NCI-H2081 (cell line): ENCODE measurements around the gene TPRN.

ENCODE experiments used
- DNase-seq, 2 experiments: peaks; one replicate each; lab custom pipeline; 2025; lab: John Stamatoyannopoulos, UW

The TPRN gene

DNA sequence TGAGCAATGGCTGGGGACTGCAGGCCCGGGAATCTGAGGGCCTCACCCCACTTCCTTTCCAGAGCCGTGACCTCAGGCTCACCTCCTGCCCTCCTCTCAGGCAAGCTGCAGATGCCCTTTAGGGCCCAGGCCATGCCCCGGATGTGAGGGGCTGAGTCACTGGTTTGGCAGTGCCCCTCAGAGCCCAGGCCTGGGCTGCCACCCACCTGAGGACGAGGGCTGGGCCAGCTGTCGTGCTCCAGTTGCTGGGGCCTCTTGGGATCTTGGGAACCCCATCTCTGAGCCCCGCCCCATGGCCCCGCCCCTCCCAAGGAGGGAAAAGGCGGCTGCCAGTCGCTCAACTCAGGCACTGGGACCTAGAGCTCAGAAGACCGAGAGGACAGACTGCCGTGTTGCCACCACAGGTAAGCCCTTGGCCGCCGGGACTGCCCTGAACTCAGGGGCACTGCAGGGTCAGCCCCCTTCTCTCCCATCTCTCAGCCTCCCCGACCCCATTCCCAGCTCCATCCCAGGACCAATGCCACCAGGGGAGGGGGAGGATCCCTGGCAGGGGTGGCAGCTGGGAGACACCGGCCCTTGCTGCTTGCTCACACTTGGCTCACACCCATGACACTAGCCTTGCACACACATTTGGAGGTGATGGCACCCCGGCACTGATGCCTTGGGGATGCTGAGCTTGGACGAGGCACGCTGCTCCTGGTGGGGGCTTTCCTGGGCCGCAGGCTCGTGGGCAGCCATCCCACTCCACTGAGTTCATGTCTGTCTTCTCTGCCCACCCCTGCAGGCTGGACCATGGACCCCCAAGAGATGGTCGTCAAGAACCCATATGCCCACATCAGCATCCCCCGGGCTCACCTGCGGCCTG, 24.5 kb upstream of the TPRN start, which contains the start of gene CYSRT1:
CYSRT1 (plus strand) TSS at position 345 of the 865 bp plus-strand sequence; CDS start at position 793, 448 bp downstream.
- no peak for DNase-seq

DNA sequence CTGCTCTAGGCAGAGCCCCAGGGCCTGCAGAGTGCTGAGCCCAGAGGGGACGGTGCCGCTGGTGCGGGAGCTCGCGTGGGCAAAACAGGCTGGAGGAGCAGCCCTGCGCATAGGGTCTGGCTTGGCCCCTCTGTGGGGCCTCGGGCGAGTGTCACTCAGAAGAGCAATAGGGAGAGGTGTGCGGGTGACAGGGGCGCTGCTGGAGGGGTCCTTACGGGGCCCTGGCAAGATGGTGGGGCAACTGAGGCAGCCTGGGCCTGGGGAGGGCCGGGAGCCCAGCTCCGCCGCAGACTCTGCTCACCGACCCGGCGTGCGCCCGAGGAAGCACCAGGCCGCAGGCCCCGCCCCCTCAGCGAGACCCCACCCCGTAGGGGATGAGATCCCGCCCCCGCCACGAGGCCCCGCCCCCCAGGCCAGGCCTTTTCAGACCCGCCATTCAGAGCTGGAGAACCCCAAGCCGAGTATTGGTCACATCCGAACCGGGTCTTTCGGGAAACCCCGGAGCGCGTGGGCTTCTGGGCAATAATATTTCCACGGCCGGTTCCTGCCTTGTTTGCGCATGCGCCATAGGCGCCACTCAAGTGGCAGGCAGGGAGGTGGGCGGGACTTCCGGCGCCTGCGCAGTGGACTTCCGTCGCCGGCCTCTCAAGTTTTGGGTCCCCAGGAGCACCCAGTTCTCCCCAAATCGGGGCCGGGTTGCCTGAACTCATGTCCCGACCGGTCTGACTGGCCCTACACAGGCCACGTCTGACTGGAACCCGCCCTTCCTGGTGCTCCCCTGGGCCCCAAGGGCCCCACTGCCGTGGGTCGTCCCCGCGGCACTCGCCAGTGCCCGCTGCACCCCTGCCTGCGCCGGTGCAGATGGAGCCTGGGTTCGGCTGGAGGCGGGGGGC, 22.8 kb upstream of the TPRN start:
- peak; percentile 96 to 97 for DNase-seq

DNA sequence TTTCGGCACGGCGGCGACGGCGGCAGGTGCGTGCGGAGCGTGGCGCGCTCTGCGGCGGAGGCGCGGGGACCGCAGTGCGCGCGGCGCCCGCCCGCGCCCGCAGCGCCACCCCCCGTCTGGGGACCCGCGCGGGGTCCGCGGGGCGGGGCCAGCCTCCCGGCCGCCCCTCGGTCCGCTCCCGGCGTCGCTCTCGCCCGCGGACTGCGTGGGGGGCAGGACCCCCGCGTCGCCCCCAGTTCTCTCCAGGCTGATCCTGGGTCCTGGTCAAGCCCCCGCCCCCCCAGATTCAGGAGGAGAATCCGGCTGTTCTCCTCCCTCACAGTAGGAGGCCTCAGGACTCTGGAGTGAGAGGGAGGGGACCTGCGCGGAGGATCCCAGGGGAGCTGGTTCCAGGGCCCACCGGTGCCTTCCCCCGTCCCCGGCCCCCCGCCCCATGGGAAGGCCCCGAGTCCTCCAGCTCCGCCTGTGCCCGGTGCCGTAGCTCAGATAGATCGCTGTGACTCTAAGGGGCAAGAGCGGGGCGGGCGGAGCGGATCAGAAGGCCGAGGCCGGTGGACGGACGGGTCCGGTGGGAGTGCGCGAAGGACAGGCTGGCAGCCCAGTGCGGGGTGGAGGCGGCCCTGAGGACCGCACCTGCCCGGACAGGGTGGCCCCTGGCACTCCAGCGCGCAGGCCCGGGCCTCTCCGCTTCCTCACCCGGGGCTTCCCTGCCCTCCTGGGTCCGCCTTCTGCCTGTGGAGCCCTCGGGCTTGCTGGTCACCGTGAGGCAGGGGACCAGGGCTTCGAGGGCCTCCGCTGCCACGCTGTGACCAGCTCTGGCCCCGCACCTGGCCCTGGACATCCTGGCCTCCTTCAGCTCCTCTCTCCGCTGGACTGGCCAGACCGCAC, 21.9 kb upstream of the TPRN start, which contains the start of gene RNF208:
RNF208 (minus strand) TSS at position 51 of the 888 bp plus-strand sequence. CDS start 1,028 bp downstream, outside the sequence.
- DNase-seq, result peak in 1 of 2 experiments; percentile 18

DNA sequence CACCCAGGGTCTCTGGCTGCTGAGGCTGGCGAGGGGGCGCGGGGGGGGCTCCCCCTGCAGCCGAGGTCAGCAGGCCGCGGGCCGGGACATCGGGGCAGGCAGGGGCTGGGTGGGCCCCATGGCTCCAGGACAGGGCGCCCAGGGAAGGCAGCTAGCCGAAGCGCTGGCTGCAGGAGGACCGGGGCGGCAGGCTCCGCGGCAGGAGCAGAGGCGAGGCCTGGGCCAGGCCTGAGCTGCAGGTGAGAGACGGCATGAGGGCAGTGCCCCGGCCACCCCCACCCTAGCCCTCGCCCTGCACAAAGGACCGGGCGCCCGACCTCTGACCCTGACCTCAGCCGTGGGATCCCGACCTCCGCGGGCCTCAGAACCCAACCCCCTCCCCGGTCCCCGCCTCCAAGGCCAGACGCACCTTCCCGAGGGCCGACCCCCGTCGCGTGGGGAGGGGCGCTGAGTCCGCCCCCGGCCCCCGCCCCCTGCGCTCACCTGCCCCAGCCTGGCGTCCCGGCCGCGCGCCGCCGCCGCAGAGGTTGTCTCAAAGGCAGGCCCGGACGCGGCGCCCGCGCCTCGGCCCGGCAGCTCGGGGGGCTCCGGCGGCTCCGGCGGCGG, 21.1 kb upstream of the TPRN start:
- no peak for DNase-seq

DNA sequence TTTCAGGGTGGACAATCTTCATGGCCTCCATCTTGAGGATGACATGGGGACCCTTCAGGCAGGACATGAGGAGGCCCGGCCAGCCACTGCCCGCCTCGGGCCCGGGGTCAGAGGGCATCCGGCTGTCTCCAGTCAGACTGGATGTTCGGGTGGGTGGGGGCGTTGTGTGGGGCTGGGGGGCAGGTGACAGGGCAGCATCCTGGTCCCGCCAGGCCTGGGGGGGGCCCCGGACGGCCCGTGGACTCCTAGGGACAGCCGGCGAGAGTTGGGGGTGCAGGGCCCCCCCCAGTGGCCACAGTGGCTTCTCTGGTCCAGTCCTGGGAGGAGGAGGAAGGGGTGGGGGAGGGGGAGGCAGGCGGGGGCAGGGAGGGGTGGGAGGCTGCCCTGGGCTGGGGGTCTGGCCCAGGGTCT, 20.6 kb upstream of the TPRN start:
- no peak for DNase-seq

DNA sequence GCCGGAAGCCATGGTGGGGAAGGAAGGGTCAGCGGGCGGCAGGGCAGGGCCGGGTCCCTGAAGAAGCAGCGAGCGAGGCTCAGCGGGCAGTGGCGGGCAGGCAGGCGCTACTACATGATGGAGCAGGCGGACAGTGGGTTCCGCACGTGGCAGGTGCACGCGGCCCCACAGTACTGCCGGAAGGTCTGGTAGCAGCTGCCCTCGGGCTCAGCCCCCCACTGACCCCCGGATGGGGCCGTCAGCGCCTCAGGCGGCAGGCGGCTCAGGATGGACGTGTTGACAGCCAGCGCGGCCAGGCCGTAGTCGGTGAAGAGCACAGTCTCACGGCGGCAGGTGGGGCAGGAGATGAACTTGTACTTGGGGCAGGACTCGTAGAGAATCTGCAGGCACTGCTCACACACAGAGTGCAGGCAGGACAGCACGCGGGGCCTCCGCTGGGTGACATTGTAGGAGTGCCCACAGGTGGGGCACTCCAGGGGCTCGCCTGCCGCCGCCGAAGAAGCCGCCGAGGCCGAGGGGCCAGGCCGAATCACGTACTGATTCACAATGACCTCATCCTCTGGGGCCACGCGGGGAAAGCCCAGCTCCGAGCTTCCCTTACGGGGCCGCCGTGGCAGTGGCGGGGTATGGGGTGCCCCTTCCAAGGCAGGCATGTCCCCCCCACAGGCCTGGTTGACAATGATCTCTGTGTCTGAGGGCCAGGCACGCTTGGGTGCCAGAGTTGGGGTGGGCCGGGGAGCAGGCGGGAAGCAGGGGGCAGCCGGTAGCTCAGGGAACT, 20.0 kb upstream of the TPRN start:
- no peak for DNase-seq

DNA sequence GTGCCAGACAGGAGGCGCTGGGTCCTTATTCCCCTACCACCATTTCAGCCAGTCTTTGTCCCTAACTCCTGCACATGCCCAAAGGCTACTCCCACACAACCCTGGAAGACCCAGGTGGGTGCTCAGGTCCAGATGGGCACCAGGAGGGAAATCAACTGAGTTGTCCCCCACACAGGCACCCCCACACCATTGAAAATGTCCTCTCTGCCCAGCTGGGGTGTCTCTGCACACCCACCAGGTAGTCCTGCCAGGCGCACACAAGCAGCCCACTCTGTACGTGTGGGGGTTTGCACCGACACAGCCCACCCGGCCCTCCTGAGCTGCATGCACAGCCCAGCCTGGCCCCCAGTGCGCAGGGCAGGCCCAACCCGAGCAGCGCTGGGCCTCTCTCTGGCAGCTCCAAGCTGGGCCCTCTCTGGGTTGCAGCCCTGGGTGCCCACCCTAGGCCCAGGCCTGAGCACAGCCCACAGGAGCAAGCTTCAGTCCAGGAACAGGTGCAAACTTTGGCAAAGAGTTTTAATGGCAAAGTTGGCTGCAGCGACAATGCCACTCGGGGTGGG, 19.3 kb upstream of the TPRN start:
- DNase-seq, result no peak

DNA sequence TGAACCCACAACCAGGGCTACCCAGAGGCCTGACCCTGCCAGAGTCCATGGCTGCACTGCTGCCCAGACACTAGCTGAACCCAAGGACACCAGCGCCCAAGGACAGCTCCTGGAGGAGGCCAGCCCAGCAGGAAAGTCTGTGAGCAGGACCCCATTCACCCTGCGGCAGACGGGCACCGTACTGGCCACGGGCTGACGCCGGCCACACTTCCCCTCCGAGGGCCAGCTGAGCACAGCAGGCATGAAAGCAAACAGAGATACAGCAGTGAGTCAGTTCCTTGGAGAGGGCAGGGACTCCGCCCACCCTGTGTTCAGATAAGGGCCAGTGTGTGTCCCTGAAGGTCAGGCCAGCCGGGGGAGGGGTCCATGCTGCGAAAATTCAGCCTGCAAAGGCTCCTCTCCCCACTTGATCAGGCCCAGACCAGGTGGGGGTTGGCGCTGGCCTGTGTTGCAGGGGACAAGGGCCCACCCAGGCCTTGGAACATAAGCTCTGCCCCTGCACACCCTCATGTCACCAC, 18.3 kb upstream of the TPRN start:
- DNase-seq, result no peak

DNA sequence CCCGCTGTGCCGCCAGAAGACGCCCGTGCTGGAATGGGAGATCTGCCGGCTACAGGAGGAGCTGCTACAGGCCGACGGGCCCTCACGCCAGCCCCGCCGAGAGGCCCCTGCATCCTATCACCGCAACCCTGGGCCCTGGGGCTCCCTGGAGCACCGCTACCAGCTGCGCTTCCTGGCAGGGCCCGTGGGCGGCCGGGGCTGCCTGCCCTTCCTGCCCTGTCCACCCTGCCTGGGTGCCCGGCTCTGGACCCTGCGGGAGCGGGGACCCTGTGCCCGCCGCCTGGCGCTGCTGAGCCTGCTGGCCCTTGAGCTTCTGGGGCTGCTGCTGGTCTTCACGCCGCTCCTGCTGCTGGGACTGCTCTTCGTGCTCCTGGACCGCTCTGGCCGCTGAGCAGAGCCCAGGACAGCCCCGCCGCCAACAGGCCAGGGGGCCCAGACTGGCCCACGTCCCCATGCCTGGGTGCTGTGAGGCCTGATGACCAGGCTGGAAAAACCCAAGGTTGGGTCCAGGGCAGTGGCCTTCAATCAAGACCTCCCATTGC, 17.7 kb upstream of the TPRN start:
- no peak for DNase-seq

DNA sequence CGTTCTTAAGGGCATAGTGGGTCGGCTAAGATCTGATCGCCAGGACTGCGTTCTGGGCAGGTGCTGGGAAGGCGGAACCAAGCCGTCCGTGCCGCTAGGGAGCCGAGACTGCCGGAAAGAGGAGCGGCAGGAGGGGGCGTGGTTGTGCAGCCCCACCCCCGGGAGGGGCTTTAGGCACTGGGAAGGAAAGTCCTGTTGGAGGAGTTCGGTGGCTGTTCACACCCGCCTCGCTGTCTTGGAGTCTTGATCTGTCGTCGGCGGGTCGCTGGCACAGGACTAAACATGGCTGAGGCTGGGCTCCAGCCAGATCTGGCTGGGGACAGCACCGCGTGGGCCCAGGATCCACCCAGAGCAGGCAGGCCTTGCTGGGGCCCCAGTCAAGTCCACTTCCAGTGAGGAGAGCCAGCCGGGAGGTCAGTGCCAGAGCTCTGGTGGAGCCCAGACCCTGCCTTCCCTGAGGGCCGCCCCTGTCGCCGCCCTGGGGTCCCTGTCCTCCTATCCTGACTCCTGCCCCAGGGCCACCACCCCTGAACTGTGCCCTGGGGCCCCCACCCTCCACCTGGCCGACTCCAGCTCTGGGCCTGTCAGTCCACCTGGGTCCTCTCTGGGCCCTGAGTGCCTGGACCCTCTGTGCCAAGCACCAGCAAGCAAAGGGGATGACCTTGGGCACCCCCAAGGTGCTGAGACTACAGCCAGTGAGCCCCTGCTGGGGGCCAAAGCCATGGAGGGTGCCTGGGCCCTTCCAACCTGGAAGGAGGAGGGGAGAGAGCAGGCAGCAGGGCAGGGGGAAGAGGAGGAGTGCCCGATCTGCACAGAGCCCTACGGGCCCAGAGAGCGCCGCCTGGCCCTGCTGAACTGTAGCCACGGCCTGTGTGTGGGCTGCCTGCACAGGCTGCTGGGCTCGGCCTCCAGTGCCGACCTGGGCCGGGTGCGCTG, 17.0 kb upstream of the TPRN start:
- DNase-seq, result peak; percentile 52 to 63

DNA sequence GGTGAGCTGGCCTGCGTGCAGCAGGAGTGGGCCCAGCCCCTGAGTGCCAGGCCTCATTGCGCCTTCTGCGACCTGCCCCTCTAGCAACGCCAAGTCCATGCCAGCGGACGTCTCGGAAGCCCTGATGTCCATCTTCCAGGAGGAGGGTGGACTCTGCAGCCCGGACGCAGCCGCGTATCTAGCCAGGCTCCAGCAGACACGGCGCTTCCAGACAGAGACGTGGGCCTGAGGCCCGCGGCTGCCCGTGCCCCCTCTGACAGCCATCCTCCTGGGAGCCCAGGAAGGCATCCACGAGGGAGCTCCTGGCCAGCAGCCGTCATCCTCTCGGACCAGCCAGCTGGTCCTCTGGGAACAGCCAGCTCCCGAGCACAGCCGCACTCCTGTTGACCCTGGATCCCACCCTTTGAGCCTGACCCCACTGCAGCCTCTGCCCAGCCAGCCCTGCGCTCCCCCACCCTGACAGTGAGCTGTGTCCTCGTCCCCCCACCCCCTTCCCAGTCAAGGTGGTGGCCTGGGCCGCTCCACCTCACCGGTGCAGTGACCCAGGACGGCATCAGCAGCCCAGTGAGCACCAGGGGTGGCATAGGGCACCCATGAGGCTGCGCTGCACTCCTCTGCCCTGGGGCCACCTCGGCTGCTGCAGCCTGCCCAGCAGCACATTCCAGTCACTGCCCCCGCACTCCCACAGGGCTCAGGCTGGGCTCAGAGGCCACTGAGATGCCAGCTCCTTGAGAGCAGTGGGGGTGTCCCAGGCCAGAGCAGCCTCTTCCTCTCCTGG, 15.8 kb upstream of the TPRN start:
- no peak for DNase-seq

DNA sequence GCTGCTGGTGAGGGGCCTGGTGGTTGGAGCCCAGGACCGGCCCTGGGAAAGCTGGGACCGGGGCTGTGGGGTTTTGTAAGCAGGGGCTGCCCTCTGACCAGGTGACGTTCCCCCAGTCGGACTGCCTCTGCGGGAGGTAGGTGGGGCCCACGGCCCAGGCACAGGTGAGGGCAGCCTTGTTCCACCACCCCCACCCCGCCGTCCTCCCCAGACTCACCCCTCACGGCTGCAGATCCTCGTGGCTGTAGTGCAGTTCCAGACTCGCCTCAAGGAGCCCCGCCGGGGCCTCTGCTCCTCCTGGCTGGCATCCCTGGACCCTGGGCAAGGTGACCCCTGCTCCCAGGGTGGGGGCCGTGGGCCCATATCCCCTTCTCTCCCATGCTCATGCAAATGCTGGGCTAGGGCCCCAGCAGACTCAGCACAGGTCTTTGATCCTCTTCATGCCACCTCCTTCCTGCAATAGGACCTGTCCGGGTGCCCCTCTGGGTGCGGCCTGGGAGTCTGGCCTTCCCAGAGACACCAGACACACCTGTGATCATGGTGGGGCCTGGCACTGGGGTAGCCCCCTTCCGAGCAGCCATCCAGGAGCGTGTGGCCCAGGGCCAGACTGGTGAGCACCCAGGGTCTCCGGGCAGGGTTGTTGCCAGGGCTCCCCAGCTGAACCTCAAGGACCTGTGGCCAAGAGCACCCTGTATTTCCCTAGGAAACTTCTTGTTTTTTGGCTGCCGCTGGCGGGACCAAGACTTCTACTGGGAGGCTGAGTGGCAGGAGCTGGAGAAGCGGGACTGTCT, 14.8 kb upstream of the TPRN start:
- no peak for DNase-seq

DNA sequence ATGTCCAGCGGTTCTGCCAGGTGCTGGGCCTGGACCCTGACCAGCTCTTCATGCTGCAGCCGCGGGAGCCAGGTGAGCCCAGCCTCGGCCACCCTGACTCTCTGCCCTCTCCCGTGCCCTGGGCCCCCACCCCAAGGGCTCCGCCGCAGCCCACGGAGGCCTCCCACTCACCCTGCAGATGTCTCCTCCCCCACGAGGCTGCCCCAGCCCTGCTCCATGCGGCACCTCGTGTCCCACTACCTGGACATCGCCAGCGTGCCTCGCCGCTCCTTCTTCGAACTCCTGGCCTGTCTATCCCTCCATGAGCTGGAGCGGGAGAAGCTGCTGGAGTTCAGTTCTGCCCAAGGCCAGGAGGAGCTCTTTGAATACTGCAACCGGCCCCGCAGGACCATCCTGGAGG, 14.1 kb upstream of the TPRN start:
- DNase-seq, result no peak

DNA sequence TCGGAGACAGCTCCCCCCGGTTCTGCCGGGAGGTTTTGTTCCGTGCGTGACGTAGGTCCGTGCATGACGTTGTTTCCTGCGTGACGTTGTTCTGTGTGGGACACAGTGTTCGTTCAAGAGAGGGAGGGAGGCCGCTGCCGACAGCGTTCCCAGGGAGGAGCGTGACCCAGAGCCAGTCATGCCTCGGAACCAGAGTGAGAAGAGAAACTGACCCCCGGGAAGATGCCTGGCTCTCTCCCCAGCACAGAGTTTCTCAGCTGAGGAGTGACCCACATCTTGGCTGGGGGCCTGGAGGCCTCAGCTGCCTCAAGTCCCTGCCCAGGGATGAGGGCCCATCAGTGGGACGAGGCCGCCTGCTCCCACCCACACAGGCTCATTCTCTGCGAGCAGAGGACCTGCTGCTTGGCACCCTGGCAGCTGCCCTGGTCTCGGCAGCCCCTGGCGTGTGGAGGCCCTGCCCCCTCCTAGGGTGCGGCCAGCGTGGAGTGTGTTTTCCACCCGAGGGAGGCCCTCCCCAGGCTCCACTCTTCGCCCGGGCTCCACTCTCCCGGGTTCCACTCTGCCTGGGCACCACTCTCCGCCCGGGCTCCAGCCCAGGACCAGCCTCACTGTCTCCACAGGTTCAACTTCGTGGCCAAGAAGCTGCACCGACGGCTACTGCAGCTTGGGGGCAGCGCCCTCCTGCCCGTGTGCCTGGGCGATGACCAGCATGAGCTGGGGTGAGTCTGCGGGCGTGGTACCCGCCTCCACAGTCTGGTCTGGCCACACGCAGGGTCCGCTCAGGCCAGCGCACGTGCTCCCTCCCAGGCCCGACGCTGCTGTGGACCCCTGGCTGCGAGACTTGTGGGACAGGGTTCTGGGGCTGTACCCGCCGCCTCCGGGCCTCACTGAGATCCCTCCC, 12.9 kb upstream of the TPRN start:
- DNase-seq, result no peak

DNA sequence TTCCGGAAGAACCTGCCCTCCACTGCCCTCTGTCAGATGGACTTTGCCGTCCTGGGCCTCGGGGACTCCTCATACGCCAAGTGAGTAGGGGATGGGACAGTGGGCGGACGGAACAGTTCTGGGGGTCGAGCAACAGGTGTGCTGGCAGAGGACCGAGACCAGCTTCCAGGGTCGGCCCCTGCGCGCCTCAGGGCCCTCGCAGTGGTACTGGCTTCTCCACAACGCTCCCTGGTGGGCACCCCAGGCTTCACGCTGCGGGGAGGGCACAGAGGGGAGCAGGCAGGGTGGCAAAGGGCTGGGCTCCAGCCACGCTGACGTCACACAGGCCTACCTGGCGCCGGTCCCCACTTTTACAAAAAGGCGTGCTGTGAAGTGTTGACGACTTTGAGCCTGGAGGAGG, 12.0 kb upstream of the TPRN start:
- DNase-seq, result no peak

DNA sequence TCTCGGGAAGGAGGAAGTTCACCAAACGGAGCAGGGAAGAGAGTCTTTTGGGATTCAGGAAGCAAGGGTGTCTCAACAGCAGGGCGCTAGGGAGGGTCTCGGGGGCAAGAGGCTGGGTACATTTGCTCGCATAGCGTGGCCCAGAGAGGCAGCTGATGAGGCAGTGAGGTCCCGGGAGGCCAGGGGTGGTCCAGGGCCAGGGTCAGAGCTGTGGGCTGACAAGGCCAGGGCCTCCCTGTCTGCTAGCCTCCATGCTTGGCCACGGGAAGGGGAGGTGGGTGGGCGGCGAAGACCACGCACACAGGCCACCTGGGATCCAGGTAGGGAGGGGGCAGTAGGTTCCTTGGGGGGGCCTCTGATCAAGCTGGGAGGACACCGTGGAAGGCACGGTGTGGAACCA, 11.0 kb upstream of the TPRN start:
- DNase-seq, result no peak
